Ishikawa (cell line): ENCODE data around the gene PZP.

Source experiments
- CEBPB ChIP-seq: IDR thresholded peaks from 2 replicates; pipeline ENCODE4 v1.6.1; 2012
- EGR1 ChIP-seq: IDR thresholded peaks from 2 replicates; pipeline ENCODE4 v1.6.1; 2012
- EP300 ChIP-seq: IDR thresholded peaks from 2 replicates; pipeline ENCODE4 v1.6.1; 2012; ENCODE audit warnings: borderline replicate concordance
- FOXM1 ChIP-seq: IDR thresholded peaks from 2 replicates; pipeline ENCODE4 v1.6.1; 2012; ENCODE audit warnings: low read depth, borderline replicate concordance
- NFIC ChIP-seq: IDR thresholded peaks from 2 replicates; pipeline ENCODE4 v1.6.1; 2012
- RAD21 ChIP-seq: IDR thresholded peaks from 2 replicates; pipeline ENCODE4 v1.6.1; 2012; ENCODE audit warnings: low read depth
- TAF1 ChIP-seq: IDR thresholded peaks from 2 replicates; pipeline ENCODE4 v1.6.1; 2012; ENCODE audit warnings: low read depth, mild to moderate bottlenecking
- TCF12 ChIP-seq: IDR thresholded peaks from 2 replicates; pipeline ENCODE4 v1.6.1; 2012; ENCODE audit warnings: low read depth
- YY1 ChIP-seq: IDR thresholded peaks from 2 replicates; pipeline ENCODE4 v1.6.1; 2012; ENCODE audit warnings: low read depth
- ZBTB7A ChIP-seq: IDR thresholded peaks from 2 replicates; pipeline ENCODE4 v1.6.1; 2012; ENCODE audit warnings: low read depth
- TF ChIP-seq, protein P1 (sequence below): IDR thresholded peaks from 2 replicates; pipeline ENCODE4 v1.6.1; 2012
- TF ChIP-seq, protein P2 (sequence below): IDR thresholded peaks from 2 replicates; pipeline ENCODE4 v1.6.1; 2012; ENCODE audit warnings: low read depth, mild to moderate bottlenecking
- TF ChIP-seq, protein P3 (sequence below): IDR thresholded peaks from 2 replicates; pipeline ENCODE4 v1.6.1; 2012

- no peak for TF ChIP-seq CEBPB
- TF ChIP-seq EP300 = no peak
- TF ChIP-seq TAF1 = no peak
- TF ChIP-seq, protein P1, sequence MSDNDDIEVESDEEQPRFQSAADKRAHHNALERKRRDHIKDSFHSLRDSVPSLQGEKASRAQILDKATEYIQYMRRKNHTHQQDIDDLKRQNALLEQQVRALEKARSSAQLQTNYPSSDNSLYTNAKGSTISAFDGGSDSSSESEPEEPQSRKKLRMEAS = no peak
- no peak for TF ChIP-seq ZBTB7A
- TF ChIP-seq TCF12 = no peak
- no peak for TF ChIP-seq RAD21
- TF ChIP-seq YY1 = no peak
- TF ChIP-seq, protein P2, sequence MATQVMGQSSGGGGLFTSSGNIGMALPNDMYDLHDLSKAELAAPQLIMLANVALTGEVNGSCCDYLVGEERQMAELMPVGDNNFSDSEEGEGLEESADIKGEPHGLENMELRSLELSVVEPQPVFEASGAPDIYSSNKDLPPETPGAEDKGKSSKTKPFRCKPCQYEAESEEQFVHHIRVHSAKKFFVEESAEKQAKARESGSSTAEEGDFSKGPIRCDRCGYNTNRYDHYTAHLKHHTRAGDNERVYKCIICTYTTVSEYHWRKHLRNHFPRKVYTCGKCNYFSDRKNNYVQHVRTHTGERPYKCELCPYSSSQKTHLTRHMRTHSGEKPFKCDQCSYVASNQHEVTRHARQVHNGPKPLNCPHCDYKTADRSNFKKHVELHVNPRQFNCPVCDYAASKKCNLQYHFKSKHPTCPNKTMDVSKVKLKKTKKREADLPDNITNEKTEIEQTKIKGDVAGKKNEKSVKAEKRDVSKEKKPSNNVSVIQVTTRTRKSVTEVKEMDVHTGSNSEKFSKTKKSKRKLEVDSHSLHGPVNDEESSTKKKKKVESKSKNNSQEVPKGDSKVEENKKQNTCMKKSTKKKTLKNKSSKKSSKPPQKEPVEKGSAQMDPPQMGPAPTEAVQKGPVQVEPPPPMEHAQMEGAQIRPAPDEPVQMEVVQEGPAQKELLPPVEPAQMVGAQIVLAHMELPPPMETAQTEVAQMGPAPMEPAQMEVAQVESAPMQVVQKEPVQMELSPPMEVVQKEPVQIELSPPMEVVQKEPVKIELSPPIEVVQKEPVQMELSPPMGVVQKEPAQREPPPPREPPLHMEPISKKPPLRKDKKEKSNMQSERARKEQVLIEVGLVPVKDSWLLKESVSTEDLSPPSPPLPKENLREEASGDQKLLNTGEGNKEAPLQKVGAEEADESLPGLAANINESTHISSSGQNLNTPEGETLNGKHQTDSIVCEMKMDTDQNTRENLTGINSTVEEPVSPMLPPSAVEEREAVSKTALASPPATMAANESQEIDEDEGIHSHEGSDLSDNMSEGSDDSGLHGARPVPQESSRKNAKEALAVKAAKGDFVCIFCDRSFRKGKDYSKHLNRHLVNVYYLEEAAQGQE = no peak
- TF ChIP-seq EGR1 = no peak
- no peak for TF ChIP-seq NFIC
- TF ChIP-seq FOXM1 = no peak
- TF ChIP-seq, protein P3, sequence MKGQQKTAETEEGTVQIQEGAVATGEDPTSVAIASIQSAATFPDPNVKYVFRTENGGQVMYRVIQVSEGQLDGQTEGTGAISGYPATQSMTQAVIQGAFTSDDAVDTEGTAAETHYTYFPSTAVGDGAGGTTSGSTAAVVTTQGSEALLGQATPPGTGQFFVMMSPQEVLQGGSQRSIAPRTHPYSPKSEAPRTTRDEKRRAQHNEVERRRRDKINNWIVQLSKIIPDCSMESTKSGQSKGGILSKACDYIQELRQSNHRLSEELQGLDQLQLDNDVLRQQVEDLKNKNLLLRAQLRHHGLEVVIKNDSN = no peak
Observed at GRCh38 chr12:9204380-9204779, 3.8 kb downstream of the PZP start.
